Psoas muscle (tissue), 8 donors: ENCODE data around the gene EEF1AKMT1. TPM values are rescaled to one million over a fixed set of nuclear protein-coding genes. Genes with fewer than 3 reads are reported as not detected.

ENCODE experiments used
- ATAC-seq, 4 donors: fragments of 200-7000 bp; cut with Tn5 transposase; one replicate each; pipeline ENCODE4 v1.9.1; 2020; ENCODE audit warnings: moderate library complexity in 3 of 4, mild to moderate bottlenecking in 2 of 4
- DNase-seq, 2 donors: peaks; one replicate each; pipeline ENCODE4 v3.0.0-alpha.2; 2020
- H3K27ac ChIP-seq: fragments of 200-600 bp; one replicate; pipeline ENCODE4 v1.8.0; 2022
- H3K27me3 ChIP-seq, 3 donors: fragments of 200-600 bp in 1 of 3; one replicate each; pipeline versions ENCODE4 v1.6.1 to v1.8.0; 2013 to 2022; ENCODE audit warnings: low read length in 2 of 3, mild to moderate bottlenecking in 2 of 3, moderate library complexity in 1 of 3; ENCODE audit not compliant: insufficient read depth in 3 of 3
- H3K36me3 ChIP-seq, 2 donors: fragments of 200-600 bp in 1 of 2; one replicate each; pipeline versions ENCODE4 v1.6.1 to v1.8.0; 2013 to 2022; ENCODE audit warnings: low read depth in 1 of 2, mild to moderate bottlenecking in 1 of 2, moderate library complexity in 1 of 2; ENCODE audit not compliant: insufficient read depth in 1 of 2
- H3K4me1 ChIP-seq: fragments of 200-600 bp; one replicate; pipeline ENCODE4 v1.8.0; 2022
- H3K4me3 ChIP-seq: fragments of 200-600 bp; one replicate; pipeline ENCODE4 v1.8.0; 2022; ENCODE audit warnings: mild to moderate bottlenecking
- H3K9me3 ChIP-seq: fragments of 200-600 bp; one replicate; pipeline ENCODE4 v1.8.0; 2022
- WGBS, 3 donors: extraction: QIAGEN DNeasy Blood & Tissue Kit; methylation state at CpG; one replicate each; pipeline versions ENCODE4 v1.1.6 to v1.1.7; 2013; 5-methylcytosine and 5-hydroxymethylcytosine counted together
- intact Hi-C, 2 donors: fragments of 100-400 bp; cut with DNase I; formaldehyde crosslinking; loops; one replicate each; pipeline versions ENCODE4 v1.11.0 to v1.14.2; 2022
- polyA plus RNA-seq, 3 donors: library from polyadenylated mRNA; stranded (reverse); fragments of 200-250 nt; gene quantifications; one replicate each; pipeline ENCODE4 v1.2.3, GENCODE V29; 2013
- total RNA-seq, 4 donors: library from RNA; stranded (reverse); fragmentation: NEBNext Ultra II Directional in 2 of 4; extraction: Animal tissue kit (Norgen Biotek cat#: 25700) in 2 of 4; gene quantifications; one replicate each; pipeline versions ENCODE4 v1.2.1 to v1.2.4, GENCODE V29; 2021 to 2023
- TF ChIP-seq, protein P1 (sequence below): fragments of 200-600 bp; IDR thresholded peaks from one replicate; pipeline ENCODE4 v1.8.0; 2022; ENCODE audit warnings: antibody characterized with exemption
- donor health status: healthy with polysubstance abuse.
- donor health status: DM: no; HTN: no; CAD: no; lungs with moderate emphysema.
- donor health status: Bipolar disorder and iron deficiency.
- donor health status: healthy.
- donor health status: DM: yes; HTN: yes; CAD: no.
- donor health status: DM: no; HTN: no; CAD: no.
- donor health status: DM: no; HTN: no; CAD: no.
- donor health status: DM: yes; HTN: yes; CAD: no.

EEF1AKMT1 gene
- total and polyA plus RNA-seq, 7 donors = 5.1 to 9.9 (median 8.2) TPM

DNA sequence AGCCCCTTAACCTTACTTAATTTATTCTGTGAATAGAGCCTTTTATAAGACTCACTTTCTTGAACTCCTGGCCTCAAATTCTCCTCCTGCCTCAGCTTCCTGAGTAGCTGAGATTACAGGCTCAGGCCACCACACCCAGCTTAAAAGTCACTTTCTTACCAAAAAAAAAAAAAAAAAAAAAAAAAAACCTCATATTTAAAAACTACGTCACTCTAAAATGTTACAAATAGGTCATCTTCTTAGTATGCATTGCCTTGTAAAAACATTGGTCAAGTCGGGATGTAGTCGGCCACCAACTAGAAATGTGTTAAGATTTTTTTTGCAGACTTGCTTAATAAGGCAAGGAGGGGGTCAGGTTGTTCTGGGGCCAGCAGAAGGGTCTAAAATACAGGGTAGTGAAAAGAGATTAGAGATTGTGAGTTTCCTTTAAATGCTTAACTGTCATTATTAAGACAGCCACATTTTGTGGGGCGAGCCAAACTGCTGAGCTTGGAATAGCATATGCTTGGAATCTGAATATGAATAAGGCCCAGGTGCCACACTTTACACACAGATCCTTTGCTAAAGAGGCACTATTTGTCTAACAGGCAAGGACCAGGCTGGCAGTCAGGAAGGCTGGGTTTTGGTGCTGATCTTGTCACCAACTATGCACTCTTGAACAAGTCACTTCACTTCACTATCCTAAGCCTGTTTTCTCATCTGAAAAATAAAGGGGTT lies 86.7 kb downstream of the EEF1AKMT1 start:
- Histone ChIP-seq H3K36me3 (peaks cover 0 to 23% of the 10 kb centered on the region in 2 donors), H3K27ac (no peak overlapping the region), H3K4me1 (no peaks in the 10 kb centered on the region), H3K4me3 (no peak overlapping the region), H3K27me3 (no peaks in the 10 kb centered on the region), H3K9me3 (no peaks in the 10 kb centered on the region)
- WGBS, 3 donors = 84 to 85% (median 84%) methylated on average over 4 of the region's 4 CpGs
- TF ChIP-seq, protein P1, sequence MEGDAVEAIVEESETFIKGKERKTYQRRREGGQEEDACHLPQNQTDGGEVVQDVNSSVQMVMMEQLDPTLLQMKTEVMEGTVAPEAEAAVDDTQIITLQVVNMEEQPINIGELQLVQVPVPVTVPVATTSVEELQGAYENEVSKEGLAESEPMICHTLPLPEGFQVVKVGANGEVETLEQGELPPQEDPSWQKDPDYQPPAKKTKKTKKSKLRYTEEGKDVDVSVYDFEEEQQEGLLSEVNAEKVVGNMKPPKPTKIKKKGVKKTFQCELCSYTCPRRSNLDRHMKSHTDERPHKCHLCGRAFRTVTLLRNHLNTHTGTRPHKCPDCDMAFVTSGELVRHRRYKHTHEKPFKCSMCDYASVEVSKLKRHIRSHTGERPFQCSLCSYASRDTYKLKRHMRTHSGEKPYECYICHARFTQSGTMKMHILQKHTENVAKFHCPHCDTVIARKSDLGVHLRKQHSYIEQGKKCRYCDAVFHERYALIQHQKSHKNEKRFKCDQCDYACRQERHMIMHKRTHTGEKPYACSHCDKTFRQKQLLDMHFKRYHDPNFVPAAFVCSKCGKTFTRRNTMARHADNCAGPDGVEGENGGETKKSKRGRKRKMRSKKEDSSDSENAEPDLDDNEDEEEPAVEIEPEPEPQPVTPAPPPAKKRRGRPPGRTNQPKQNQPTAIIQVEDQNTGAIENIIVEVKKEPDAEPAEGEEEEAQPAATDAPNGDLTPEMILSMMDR = no peak
- ATAC-seq (no peak), DNase-seq (no peak)
- intact Hi-C loops = no loop called here

GRCh38 chr13:20686167-20686566 lies 87.6 kb downstream of the EEF1AKMT1 start:
- WGBS, 3 donors = 91 to 95% (median 93%) methylated on average over 1 of the region's 1 CpG
- intact Hi-C loops = no loop called here
- no peak for ATAC-seq
- H3K4me1 ChIP-seq = no peaks in the 10 kb centered on the region
- H3K27ac ChIP-seq = no peak overlapping the region
- H3K36me3 ChIP-seq = peaks cover 0 to 18% of the 10 kb centered on the region in 2 donors
- no peak for DNase-seq
- no peaks in the 10 kb centered on the region for H3K27me3 ChIP-seq
- no peaks in the 10 kb centered on the region for H3K9me3 ChIP-seq
- TF ChIP-seq, protein P1 = no peak
- no peak overlapping the region for H3K4me3 ChIP-seq

- Histone ChIP-seq H3K4me3 (no peak overlapping the region), H3K4me1 (no peaks in the 10 kb centered on the region), H3K27ac (no peak overlapping the region), H3K27me3 (no peaks in the 10 kb centered on the region), H3K36me3 (peaks cover 0 to 8% of the 10 kb centered on the region in 2 donors), H3K9me3 (no peaks in the 10 kb centered on the region)
- ATAC-seq (no peak), DNase-seq (no peak)
- TF ChIP-seq, protein P1 = no peak
- 59 to 72% (median 61%) methylated on average over 6 of the region's 6 CpGs for WGBS, 3 donors
- intact Hi-C loops = no loop called here
Observed at GRCh38 chr13:20685092-20685491, 88.7 kb downstream of the EEF1AKMT1 start.

GRCh38 chr13:20684546-20684945 lies 89.2 kb downstream of the EEF1AKMT1 start:
- Histone ChIP-seq H3K27me3 (no peaks in the 10 kb centered on the region), H3K36me3 (peaks cover 0 to 8% of the 10 kb centered on the region in 2 donors), H3K27ac (no peak overlapping the region), H3K9me3 (no peaks in the 10 kb centered on the region), H3K4me3 (no peak overlapping the region), H3K4me1 (no peaks in the 10 kb centered on the region)
- intact Hi-C loops = no loop called here
- DNase-seq (no peak), ATAC-seq (no peak)
- WGBS, 3 donors = 77 to 80% (median 80%) methylated on average over 18 of the region's 18 CpGs
- TF ChIP-seq, protein P1 = no peak

- peaks cover 0 to 7% of the 10 kb centered on the region in 2 donors for H3K36me3 ChIP-seq
- no peak overlapping the region for H3K27ac ChIP-seq
- H3K9me3 ChIP-seq = no peaks in the 10 kb centered on the region
- intact Hi-C loops = no loop called here
- no peak for ATAC-seq
- no peak for DNase-seq
- H3K27me3 ChIP-seq = no peaks in the 10 kb centered on the region
- TF ChIP-seq, protein P1 = no peak
- H3K4me3 ChIP-seq = no peak overlapping the region
- WGBS, 3 donors = 48 to 91% (median 58%) methylated on average over 4 of the region's 4 CpGs
- no peaks in the 10 kb centered on the region for H3K4me1 ChIP-seq
Observed at GRCh38 chr13:20684041-20684440, 89.7 kb downstream of the EEF1AKMT1 start.
